Hepatocyte (in vitro differentiated cells): ENCODE data around the gene CRLF1.

ENCODE experiments used
- EZH2phosphoT487 ChIP-seq: fragments of 200-600 bp; sonication (generic); IDR thresholded peaks from one replicate; pipeline ENCODE4 v1.6.1; 2018; ENCODE audit warnings: antibody characterized with exemption, mild to moderate bottlenecking, low read depth, moderate library complexity; ENCODE audit not compliant: unreplicated experiment, severe bottlenecking
- TF ChIP-seq, protein P1 (sequence below): fragments of 200-600 bp; sonication (generic); IDR thresholded peaks from 2 replicates; pipeline ENCODE4 v1.5.1; 2016; ENCODE audit warnings: antibody characterized with exemption, mild to moderate bottlenecking; ENCODE audit not compliant: poor library complexity

DNA sequence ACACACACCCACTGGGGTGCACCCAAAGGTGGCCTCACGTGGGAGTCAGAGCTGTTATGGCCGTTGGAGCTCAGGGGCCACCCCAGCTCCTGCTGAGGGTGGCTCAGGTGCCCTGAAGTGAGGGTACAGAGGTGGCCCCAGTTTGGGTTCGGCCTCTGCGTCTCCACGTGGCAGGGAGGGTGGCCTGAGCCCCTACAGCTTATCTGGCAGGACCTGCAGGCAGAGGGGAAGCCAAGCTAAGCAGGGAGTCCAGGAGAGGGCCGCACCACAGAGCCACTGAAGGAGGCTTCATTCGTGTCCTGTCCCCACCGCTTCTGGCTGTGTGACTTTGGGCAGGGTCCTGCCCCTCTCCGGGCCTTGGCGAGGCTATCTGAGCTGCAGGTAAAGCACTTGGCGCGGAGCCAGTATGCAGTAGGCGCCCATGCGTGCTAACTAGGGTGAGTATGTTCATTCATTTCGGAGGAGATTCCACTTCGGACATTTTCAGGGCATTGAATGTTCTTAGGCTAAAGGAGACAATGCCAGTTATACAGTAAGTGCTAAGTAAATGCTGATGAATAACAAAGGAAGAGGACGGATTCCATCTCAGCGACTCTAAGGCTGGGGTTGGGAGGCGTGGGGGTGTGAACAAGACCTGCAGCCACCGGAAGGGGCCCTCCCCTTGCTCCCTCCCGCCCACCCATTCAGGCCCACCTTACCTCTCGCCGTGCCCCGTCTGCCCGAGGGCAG is 13.1 kb downstream of the CRLF1 start:
- TF ChIP-seq, protein P1, sequence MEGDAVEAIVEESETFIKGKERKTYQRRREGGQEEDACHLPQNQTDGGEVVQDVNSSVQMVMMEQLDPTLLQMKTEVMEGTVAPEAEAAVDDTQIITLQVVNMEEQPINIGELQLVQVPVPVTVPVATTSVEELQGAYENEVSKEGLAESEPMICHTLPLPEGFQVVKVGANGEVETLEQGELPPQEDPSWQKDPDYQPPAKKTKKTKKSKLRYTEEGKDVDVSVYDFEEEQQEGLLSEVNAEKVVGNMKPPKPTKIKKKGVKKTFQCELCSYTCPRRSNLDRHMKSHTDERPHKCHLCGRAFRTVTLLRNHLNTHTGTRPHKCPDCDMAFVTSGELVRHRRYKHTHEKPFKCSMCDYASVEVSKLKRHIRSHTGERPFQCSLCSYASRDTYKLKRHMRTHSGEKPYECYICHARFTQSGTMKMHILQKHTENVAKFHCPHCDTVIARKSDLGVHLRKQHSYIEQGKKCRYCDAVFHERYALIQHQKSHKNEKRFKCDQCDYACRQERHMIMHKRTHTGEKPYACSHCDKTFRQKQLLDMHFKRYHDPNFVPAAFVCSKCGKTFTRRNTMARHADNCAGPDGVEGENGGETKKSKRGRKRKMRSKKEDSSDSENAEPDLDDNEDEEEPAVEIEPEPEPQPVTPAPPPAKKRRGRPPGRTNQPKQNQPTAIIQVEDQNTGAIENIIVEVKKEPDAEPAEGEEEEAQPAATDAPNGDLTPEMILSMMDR: no peak
- no peak for TF ChIP-seq EZH2phosphoT487
